SK-N-MC (cell line): Measurements from ENCODE around the gene BMPR1A.

Source experiments
- EZH2 ChIP-seq: fragments of 200-600 bp; sonication (generic); IDR thresholded peaks from one replicate; pipeline ENCODE4 v1.6.1; 2017; ENCODE audit warnings: antibody characterized with exemption
- POLR2AphosphoS5 ChIP-seq: IDR thresholded peaks from 2 replicates; pipeline ENCODE4 v1.6.1; 2012; ENCODE audit warnings: mild to moderate bottlenecking, low read depth, low read length, borderline replicate concordance

DNA sequence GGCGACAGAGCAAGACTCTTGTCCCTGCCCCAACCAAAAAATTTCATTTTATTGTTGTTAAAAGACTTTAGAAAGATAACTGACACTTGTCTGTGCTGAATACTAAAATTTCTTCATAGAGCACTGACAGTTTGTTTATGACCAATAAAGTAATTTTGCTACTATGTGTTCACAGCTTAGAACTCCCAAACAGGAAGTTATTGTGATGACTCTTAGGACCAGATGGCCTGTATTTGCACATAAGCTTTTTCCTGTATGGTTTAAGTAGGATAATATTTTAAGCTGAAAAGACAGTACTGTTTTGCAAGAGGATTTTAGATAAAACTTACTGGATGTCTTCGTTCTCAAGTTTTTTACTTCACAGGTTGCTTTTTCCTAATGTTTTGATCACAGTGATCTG, 120.3 kb downstream of the BMPR1A start:
- no peak for TF ChIP-seq EZH2
- TF ChIP-seq POLR2AphosphoS5, result no peak
